HG03103 (cell line): ENCODE data around the gene PTCH1.

Experiments used
- ATAC-seq: cut with Tn5 transposase; IDR thresholded peaks from one replicate; pipeline ENCODE4 v1.9.1; 2021; ENCODE audit warnings: low read depth; ENCODE audit not compliant: unreplicated experiment

The PTCH1 gene

DNA sequence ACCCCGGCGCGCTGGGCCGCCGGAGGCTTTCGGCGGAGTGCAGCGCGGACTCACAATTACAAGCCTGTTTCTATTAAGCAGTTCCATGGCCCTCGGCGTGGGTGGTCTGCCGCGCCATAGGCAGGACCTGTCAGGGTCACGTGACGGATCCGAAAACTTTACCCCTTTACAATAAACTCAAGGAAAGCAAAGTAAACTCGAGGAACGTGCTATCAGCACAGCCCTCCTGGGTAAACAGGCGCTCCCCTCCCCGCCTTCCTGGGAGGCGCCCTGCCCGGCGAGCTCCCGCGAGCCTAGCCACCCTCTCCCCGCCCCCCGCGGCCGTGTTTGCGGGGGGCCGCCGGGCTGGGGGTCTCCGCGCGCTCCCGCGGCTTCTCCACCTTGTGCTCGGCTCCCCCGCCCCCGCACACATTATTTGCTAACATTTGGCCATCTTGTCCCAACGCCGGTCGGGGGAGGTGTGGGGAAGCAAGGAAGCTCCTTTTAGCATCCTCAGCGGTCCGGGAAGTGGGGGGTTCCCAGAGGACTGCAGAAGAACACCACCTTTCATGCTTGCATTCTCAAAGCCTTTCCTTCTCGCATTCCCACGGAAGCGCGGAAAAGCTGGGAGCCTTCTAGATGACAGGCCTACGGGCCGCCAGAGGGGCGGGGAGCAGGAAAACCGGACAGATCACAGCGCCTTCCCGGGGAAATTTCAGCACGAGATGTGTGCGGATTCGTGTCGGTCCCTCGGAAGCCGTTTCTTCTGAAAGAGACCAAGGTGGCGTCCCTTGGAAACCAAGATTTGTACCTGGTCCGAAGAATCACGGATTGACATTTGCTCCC is at the start of gene PTCH1:
Gene PTCH1 (minus strand): TSS at position 238 of the 825 bp plus-strand sequence.
- no peak for ATAC-seq

DNA sequence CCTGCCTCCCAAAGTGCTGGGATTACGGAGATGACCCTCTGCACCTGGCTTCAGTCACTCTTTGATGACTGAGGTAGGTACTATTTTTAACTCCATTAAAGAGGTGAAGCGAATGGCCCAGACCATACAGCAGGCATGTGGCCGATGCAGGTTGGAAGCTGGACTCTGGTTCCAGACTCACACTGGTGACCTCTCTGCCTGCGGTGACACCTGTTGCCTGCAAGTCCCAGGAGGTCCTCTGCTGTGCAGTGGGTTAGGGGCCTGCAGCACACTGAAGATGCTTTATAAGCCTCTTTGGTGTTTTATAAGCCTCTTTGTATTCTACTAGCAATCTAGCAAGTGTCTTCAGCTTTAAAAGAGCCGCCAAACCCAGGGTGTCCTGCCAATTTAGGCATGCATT is 49.2 kb upstream of the PTCH1 start:
- ATAC-seq, result no peak

DNA sequence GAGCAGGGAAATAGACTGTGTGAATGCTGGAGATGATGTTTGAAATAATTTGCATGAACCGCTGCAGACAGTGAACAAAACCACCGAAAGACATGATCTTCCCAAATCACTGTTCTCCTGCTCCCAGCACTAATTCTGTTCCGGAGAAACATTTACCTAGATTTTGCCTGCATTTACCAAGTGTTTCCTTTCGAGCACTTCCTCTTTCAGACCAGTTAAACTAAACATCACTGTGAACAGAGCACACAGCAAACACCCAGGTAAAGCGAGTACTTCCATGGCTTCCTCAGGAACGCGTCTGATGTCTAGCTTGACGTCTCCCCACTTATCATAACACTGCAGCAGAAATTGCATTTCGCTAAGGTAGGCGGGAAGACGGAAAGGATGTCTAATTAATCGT is 45.1 kb upstream of the PTCH1 start:
- no peak for ATAC-seq

DNA sequence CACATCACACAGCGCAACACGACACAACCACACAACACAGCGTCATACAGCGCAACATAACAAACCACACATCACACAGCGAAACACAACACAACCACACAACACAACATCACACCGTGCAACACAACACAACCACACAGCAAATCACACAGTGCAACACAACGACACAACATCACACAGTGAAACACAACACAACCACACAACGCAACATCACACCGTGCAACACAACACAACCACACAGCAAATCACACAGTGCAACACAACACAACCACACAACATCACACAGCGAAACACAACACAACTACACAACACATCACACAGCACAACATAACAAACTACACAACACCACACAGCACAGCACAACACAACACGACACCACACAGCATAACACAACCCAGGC is 40.4 kb upstream of the PTCH1 start:
- no peak for ATAC-seq

DNA sequence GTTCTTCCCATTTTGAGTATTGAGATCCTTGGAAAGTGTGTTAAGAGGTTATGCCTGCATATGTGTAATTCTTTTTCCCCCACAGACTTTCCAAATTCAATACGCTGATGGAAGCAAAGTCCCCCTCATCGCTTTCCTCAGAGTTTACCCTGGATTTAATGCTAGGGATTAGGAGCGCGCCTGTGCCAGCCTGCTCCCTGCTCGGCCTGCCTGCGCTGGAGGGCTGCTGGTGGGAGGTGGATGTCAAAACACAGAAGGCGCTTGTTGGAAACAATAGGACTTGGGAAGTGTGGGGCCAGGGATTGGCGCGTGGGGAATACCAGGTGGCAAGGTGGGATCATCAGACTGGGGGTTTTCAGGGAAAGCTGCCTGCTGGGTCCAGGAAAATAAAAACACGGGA is 39.8 kb upstream of the PTCH1 start:
- no peak for ATAC-seq

DNA sequence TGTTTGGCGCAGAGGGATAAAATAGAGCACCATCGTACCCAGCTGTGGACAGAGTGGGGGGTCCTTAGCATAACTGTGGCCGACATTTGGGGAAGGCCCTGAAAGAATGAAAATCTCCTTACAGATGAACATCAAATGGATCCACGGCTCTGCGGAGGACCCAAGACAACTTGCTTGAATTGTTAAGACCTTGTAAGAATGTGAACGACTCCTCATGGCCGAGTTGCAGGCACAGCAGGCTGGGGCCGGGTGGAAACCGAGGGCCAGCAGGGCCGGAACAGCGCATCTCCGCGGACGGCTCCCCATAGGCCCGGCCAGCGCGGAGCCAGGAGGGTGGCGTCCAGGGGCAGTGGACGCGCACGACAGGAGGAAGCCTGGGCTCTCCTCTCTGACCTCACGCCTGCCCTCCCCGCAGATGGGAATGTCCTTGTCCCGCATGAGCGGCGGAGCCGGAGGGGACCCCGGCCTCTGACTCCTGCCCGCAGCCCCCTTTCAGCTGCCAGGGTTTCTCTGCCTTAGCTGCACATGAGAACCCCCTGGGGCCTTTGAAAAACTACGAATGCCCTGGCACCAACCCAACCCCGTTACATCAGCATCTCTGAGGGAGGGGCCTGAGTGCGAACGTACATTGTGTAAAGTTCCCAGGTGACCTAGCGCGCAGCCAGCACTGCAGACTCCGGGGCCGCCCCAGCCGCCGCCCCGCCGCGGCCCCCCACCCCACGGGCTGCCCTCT is 36.2 kb upstream of the PTCH1 start:
- no peak for ATAC-seq

DNA sequence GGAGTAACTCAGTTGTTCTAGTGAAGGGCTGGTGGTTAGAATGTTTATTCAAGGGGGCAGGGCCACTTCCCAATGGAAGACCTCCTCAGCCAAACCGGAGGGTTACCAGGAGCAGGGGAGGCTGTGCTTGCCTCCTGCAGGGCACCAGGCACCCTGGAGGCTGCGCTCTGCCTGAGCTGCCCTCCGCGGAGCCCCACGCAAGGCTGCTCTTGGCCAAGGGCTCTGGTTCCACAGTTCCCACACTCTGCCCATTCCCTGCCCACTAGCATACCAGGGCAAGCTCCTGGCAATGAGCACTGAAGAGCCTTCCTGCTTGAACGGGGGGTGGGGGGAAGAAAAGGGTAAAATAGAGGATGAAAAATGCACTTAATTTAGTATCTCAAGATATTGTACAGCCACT is 35.5 kb upstream of the PTCH1 start:
- ATAC-seq, result no peak

DNA sequence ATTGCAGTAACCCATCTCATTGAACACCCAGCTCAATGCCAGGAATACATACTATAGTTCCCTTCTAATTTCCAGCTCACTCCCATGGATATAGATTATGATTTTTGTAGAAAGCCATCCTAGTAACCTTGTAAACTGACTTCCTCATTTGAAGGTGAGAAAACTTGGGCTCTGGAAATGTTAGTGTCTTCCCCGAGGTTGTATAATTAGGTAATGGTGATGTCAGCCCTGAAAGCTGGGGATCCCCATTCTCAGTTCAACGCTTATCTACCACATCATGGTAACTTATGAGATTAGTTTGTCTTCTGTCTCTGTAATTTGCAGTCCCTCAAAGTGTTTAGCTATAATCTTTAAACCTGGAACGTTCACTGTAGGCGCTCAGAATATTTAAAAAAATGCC is 34.6 kb upstream of the PTCH1 start:
- ATAC-seq, result no peak

DNA sequence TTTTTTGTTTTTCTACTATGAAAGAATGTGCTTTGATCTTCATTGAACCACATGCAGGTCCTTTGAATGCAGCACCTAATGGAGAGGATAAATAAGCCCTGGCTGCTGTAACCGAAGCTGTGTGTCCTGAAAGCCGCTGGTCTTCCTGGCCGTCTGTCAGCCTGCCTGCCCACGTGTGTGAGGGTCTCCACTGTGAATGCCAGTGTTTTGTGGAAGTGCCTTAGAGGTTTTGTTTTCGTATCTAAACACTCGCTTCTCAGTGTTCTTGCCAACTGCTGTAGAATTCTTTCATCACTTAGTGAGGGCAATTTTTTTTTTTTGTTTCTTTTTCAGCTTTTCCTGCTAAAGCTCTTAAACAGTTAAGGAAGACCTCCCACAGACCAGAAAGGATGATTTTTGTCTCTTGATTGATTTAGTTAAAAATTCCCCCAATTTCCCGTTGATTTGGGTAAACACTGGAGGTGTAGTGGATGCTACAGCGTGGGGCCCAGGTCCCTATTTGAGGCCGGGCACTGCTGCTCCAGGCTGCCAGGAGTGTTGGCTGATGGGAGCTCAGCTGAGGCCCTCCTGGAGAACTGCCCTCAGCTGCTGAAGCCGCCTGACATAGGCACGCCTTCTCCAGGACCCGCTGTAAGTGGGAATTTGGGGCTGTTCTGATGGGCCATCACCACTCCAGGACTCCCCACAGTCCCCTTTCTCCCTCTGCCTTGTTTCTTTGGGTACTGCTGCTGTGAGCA is 29.2 kb upstream of the PTCH1 start:
- no peak for ATAC-seq

DNA sequence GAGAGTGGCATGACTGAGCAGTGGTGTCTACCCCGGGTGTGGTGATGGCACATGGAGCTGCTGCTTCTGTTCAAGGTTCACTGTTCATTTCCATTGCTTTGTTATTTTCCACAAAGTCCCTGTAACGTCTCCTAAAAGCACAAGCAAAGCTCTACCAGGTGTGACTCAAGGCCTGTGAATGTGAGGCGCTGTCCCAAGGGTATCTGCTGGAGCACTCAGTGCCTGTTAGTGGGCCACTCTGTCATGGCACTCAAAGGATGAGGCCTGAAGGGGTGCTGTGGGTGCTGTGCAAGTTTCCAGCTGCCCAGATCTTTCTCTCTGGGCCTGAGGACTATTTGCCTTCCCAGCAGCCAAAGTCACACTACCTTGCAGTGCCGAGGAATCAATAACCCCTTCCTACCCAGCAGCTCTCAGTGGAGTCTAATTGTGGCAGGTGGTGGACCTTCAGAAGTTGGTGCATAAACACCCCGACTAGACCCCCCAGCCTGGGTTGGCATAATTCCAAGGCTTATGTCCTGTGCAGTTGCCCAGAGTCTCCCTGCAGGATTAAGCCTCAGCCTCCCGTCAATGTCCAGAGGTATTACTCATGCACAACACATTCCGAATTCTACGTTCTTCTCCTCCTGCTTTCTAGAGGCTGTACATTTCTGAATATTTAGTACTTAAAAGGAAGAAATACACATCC is 17.4 kb upstream of the PTCH1 start:
- ATAC-seq, result no peak

DNA sequence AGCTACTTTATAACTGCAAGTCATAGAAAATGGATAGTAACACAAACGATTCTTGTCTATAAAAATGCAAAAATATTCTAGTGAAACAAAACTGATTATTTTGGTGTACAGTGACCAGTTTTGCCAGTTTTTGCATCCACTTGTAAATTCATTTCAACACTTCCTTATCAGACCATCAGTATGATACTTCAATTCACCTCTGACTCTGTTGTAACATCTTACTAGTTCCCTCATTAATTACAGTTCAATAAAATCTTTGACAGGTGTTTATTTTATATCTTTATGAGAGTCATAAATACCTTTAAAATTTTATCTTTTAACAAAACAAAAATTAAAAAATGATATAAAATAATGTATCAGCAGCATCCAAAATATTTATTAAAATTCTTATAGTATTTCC is 13.1 kb upstream of the PTCH1 start:
- no peak for ATAC-seq

DNA sequence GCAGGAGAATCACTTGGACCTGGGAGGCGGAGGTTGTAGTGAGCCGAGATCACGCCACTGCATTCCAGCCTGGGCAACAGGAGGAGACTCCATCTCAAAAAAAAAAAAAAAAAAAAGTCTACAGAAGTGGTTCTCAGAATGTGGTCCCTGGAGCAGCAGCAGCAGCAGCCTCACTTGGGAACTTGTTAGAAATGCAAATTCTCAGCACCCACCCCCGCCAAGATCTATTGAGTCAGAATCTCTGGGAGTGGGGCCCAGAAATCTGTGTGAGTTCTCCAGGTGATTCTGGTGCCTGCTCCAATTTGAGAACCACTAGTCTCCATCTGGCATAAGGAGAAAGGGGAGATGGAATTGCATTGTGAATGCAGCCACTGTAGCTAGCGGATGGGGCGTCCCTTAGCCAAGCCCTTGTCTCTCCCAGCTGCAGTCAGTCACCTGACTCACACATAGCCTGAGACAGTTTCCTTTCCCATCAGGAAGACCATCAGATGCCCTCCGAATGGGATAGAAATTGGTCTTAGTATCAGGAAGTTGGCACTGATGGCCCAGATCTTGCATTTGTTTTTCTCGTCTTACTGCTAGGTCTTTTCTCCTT is 12.2 kb upstream of the PTCH1 start:
- no peak for ATAC-seq

DNA sequence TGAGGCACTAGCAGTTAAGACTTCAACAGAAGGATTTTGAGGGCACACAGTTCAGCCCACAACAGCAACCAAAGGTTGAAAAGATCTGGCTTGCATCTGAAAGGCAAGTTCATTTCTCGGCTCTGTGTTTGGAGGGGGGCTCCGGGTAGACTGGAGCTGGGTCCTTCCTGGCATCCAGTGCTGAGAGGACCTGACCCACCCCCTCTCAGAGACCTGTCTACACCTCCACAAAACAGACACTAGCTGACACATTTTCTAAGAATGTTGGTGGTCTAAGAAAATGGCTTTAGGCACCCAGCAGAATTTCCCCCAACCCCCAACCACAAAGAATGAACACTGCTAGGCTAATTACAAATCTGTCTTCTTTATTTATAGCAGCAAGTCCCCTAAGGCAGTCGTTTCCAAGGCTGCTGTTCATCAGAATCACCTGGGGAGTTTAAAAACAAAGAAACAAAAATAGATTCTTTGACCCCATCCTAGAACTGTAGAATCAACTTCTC is 6.2 kb upstream of the PTCH1 start:
- no peak for ATAC-seq

DNA sequence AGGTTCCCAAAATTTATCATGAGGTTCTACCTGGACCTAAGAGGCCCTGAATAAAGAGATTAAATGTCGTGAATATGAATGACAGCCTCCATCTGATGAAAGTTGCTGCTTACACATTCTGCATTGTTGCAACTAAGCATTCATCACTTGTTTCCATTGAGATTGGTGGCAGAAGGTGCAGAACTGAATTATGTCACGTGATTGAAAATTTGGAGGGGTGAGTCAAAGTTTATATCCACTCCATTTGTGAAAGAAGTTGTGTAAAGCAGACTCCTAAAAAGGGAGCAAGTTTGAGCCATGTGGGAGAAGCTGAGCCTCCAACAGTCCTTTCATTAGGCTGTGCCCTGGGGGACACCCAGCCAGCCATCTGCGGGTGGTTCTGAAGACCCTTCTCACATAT is 4.9 kb upstream of the PTCH1 start:
- ATAC-seq, result no peak

DNA sequence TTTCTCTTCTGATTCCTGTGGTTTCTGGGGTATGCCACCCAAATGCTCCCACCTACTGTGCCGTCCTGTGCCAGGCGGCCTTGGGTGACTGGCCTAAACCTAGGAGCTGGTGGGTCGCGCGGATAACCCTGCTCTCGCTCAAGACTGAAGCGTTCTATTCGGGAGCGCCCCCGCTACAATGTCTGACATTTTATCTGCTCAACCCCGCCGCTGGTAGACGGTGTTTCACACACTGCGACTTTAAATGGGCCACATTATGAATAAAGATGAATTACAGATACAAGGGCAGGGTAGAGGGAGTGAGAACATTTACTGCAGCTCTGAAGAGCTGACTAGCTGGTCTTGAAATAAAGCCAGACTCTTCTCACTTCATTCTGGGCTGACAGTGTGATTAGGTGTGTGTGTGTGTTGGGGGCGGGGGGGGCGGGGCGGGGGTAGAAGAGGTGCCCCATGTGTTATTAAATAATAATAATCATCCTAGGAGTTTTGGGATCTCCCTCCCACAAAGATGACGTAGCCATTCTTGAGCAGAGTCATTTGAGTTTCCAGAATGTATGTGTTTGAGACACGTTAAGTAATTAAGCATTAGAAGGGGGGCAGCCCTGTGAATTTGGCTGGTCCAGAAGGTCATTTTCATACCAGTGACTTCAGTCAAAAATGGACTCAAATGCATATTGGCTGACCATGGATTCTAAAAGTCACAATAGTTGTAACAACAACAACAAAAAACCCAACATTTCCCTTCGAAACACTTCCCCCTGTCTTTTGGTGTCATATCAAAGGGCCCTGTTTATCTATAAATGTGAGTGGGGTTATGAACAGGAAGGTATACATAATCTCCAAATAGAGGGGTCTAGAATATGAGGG is 1.0 kb upstream of the PTCH1 start:
- no peak for ATAC-seq

DNA sequence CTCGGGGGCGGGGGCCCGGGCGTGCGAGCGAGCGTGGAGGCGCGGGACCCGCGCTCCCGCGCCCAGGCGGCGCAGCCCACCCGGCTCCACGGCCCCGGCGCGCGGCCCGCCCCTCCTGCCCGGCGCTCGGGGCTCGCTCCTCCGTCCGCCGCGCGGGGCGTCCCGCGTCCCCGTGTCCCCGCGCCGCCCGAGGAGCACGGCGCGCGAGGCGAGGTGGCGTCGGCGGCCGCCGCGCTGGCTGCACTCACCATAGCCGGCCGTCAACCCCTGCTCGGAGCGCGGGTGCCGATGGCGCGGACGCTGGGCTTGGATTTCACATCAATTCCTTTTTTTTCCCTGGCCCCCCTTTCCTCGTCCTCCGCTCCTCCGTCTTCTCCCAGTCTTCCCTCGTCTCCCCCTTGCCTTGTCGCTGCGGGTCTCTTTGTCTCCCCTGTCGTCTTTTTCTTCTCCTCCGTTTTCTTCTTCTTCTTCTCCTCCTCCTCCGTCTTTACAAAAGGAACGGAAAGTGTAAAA is 494 bp downstream of the PTCH1 start:
- ATAC-seq, result no peak

DNA sequence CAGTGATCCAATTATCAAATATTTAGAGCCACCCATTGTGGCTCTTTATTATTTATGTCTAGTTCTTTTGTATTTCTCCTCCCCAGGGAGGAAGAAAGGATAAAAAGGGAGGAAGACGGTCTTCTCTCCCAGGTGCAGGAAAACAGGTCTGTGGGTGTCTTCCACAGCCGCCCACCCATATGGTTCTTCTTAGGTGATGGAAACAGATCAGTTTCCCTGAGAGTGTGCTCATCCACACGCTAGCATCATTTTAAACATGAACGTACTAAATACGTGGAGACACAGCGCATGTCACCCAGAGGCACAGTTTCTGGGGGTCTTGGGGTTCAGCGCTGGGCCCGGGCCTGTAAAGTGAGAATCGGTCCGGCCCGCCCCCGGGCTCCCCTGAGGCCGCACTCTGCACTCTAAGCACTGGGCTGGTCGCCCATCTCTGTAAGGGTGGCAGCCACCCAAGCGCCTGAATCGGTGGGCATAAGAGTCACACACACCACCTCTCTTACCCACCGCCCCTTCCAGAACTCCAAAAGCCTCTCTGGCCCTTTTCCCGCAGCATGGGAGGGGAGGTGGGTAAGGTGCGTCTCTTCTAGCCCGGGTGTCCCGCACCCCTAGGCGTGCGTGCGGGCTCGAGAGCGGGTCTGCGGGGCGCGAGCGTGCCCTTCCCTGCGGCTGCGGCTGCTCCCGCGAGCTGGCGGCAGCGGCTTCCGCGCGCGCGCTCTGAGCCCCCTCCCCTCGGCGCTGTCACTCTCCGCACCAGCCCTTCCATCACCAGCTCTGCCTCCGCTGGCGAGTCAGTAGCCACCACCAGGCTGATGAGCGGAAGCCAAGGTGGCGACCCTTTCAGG is 1.3 kb downstream of the PTCH1 start:
- no peak for ATAC-seq

DNA sequence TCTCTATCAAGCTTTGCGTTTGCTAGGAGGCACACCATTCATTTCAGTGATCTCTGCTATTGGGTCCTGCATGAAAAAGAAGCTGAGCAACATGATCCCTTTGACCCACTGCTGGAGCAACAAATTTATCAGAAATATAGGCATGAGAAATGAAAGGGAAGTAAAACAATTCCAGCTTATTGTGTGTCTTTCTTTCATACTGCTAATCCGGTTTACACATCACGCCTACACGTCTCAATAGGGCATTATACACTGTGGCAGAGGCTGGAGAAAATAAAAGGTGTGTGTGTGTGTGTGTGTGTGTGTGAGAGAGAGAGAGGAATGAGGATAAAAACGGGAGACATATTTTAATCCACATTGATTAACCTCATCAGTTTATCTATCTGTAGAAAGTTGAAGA is 2.4 kb downstream of the PTCH1 start:
- ATAC-seq, result no peak
